Psoas muscle (tissue), 8 donors: Measurements from ENCODE around the gene NTRK3. TPM values are rescaled to one million over a fixed set of nuclear protein-coding genes. Genes with fewer than 3 reads are reported as not detected.
"Not testable (repeated sequence)": the region's sequence is repeated elsewhere in the genome, so short reads cannot be mapped to it uniquely, and the experiment has no call there.

Experiments used
- ATAC-seq, 4 donors: fragments of 200-7000 bp; cut with Tn5 transposase; one replicate each; pipeline ENCODE4 v1.9.1; 2020; ENCODE audit warnings: moderate library complexity in 3 of 4, mild to moderate bottlenecking in 2 of 4
- DNase-seq, 2 donors: peaks; one replicate each; pipeline ENCODE4 v3.0.0-alpha.2; 2020
- H3K27ac ChIP-seq: fragments of 200-600 bp; one replicate; pipeline ENCODE4 v1.8.0; 2022
- H3K27me3 ChIP-seq, 3 donors: fragments of 200-600 bp in 1 of 3; one replicate each; pipeline versions ENCODE4 v1.6.1 to v1.8.0; 2013 to 2022; ENCODE audit warnings: low read length in 2 of 3, mild to moderate bottlenecking in 2 of 3, moderate library complexity in 1 of 3; ENCODE audit not compliant: insufficient read depth in 3 of 3
- H3K36me3 ChIP-seq, 2 donors: fragments of 200-600 bp in 1 of 2; one replicate each; pipeline versions ENCODE4 v1.6.1 to v1.8.0; 2013 to 2022; ENCODE audit warnings: low read depth in 1 of 2, mild to moderate bottlenecking in 1 of 2, moderate library complexity in 1 of 2; ENCODE audit not compliant: insufficient read depth in 1 of 2
- H3K4me1 ChIP-seq: fragments of 200-600 bp; one replicate; pipeline ENCODE4 v1.8.0; 2022
- H3K4me3 ChIP-seq: fragments of 200-600 bp; one replicate; pipeline ENCODE4 v1.8.0; 2022; ENCODE audit warnings: mild to moderate bottlenecking
- H3K9me3 ChIP-seq: fragments of 200-600 bp; one replicate; pipeline ENCODE4 v1.8.0; 2022
- CTCF ChIP-seq: fragments of 200-600 bp; IDR thresholded peaks from one replicate; pipeline ENCODE4 v1.8.0; 2022; ENCODE audit warnings: antibody characterized with exemption
- WGBS, 3 donors: extraction: QIAGEN DNeasy Blood & Tissue Kit; methylation state at CpG; one replicate each; pipeline versions ENCODE4 v1.1.6 to v1.1.7; 2013; 5-methylcytosine and 5-hydroxymethylcytosine counted together
- intact Hi-C, 2 donors: fragments of 100-400 bp; cut with DNase I; formaldehyde crosslinking; loops; one replicate each; pipeline versions ENCODE4 v1.11.0 to v1.14.2; 2022
- polyA plus RNA-seq, 3 donors: library from polyadenylated mRNA; stranded (reverse); fragments of 200-250 nt; gene quantifications; one replicate each; pipeline ENCODE4 v1.2.3, GENCODE V29; 2013
- total RNA-seq, 4 donors: library from RNA; stranded (reverse); fragmentation: NEBNext Ultra II Directional in 2 of 4; extraction: Animal tissue kit (Norgen Biotek cat#: 25700) in 2 of 4; gene quantifications; one replicate each; pipeline versions ENCODE4 v1.2.1 to v1.2.4, GENCODE V29; 2021 to 2023
- donor health status: healthy with polysubstance abuse.
- donor health status: DM: no; HTN: no; CAD: no; lungs with moderate emphysema.
- donor health status: Bipolar disorder and iron deficiency.
- donor health status: healthy.
- donor health status: DM: yes; HTN: yes; CAD: no.
- donor health status: DM: no; HTN: no; CAD: no.
- donor health status: DM: no; HTN: no; CAD: no.
- donor health status: DM: yes; HTN: yes; CAD: no.

NTRK3 gene
- total and polyA plus RNA-seq, 7 donors: 0.17 to 1.7 (median 0.57) TPM

GRCh38 chr15:88073391-88073691 is 183.2 kb downstream of the NTRK3 start:
- H3K9me3 ChIP-seq: no peaks in the 10 kb centered on the region
- DNase-seq (no peak), ATAC-seq (no peak)
- H3K36me3 ChIP-seq: no peaks in the 10 kb centered on the region
- WGBS, 3 donors: 90 to 93% (median 90%) methylated on average over 2 of the region's 2 CpGs
- H3K27ac ChIP-seq: no peak overlapping the region
- no peak for TF ChIP-seq CTCF
- H3K27me3 ChIP-seq: peaks cover 0 to 4% (median 0%) of the 10 kb centered on the region in 3 donors
- no peak overlapping the region for H3K4me3 ChIP-seq
- H3K4me1 ChIP-seq: no peaks in the 10 kb centered on the region
- intact Hi-C loops: no loop called here

GRCh38 chr15:88072598-88073390 is 183.7 kb downstream of the NTRK3 start:
- intact Hi-C loops: no loop called here
- DNase-seq (no peak), ATAC-seq (no peak)
- H3K36me3 ChIP-seq: no peaks in the 10 kb centered on the region
- peaks cover 0 to 4% (median 0%) of the 10 kb centered on the region in 3 donors for H3K27me3 ChIP-seq
- H3K9me3 ChIP-seq: no peaks in the 10 kb centered on the region
- no peak overlapping the region for H3K27ac ChIP-seq
- 73 to 82% (median 73%) methylated on average over 6 of the region's 6 CpGs for WGBS, 3 donors
- H3K4me3 ChIP-seq: no peak overlapping the region
- H3K4me1 ChIP-seq: no peaks in the 10 kb centered on the region
- TF ChIP-seq CTCF: no peak

- H3K4me1 ChIP-seq, intact Hi-C loops, H3K4me3 ChIP-seq, H3K27me3 ChIP-seq, H3K9me3 ChIP-seq, ATAC-seq, DNase-seq, H3K36me3 ChIP-seq, H3K27ac ChIP-seq: not testable (repeated sequence)
- WGBS, 3 donors: 67 to 79% (median 73%) methylated on average over 9 of the region's 9 CpGs
Measured at GRCh38 chr15:88072133-88072532, 184.4 kb downstream of the NTRK3 start.

GRCh38 chr15:88071141-88071540 is 185.4 kb downstream of the NTRK3 start:
- H3K36me3 ChIP-seq: no peaks in the 10 kb centered on the region
- no peak for TF ChIP-seq CTCF
- H3K9me3 ChIP-seq: no peaks in the 10 kb centered on the region
- H3K4me1 ChIP-seq: no peaks in the 10 kb centered on the region
- intact Hi-C loops: no loop called here
- H3K27ac ChIP-seq: no peak overlapping the region
- peaks cover 0 to 4% (median 0%) of the 10 kb centered on the region in 3 donors for H3K27me3 ChIP-seq
- ATAC-seq (no peak), DNase-seq (no peak)
- H3K4me3 ChIP-seq: no peak overlapping the region
- 80 to 92% (median 87%) methylated on average over 6 of the region's 6 CpGs for WGBS, 3 donors

GRCh38 chr15:88069561-88069960 is 187.0 kb downstream of the NTRK3 start:
- 32 to 48% (median 35%) methylated on average over 6 of the region's 6 CpGs for WGBS, 3 donors
- no peak overlapping the region for H3K27ac ChIP-seq
- intact Hi-C loops: no loop called here

More at GRCh38 chr15:88069561-88069960, 187.0 kb downstream of the NTRK3 start:
- DNase-seq (no peak), ATAC-seq (no peak)
- no peak for TF ChIP-seq CTCF
- Histone ChIP-seq H3K27me3 (peaks cover 0 to 4% (median 0%) of the 10 kb centered on the region in 3 donors), H3K4me3 (no peak overlapping the region), H3K36me3 (no peaks in the 10 kb centered on the region), H3K4me1 (no peaks in the 10 kb centered on the region), H3K9me3 (no peaks in the 10 kb centered on the region)
